A549 (cell line): Measurements from ENCODE around the gene FAM174B.

Experiments used
- CEBPB ChIP-seq, 2 experiments: fragments of >200 bp in 1 of 2; sonication (Bioruptor Twin) in 1 of 2; formaldehyde crosslinking in 1 of 2; IDR thresholded peaks; 2 replicates each; pipeline ENCODE4 v1.6.1; 2012 to 2016
- CTCF ChIP-seq: fragments of >200 bp; sonication (Bioruptor Twin); formaldehyde crosslinking; IDR thresholded peaks from 3 replicates; pipeline ENCODE4 v1.5.1; 2016
- ELK1 ChIP-seq: fragments of 150-350 bp; IDR thresholded peaks from 2 replicates; pipeline ENCODE4 v1.6.1; 2014; ENCODE audit warnings: low read depth, mild to moderate bottlenecking, low read length
- EP300 ChIP-seq, 2 experiments: fragments of >200 bp; sonication (Bioruptor Twin); formaldehyde crosslinking; IDR thresholded peaks; 2 replicates in 1 of 2; 3 replicates in 1 of 2; pipeline ENCODE4 v1.6.1; 2016 to 2017
- ESRRA ChIP-seq: fragments of 150-350 bp; IDR thresholded peaks from 2 replicates; pipeline ENCODE4 v1.6.1; 2014; ENCODE audit warnings: mild to moderate bottlenecking, low read length, borderline replicate concordance
- HDAC2 ChIP-seq: fragments of 200-600 bp; sonication (generic); IDR thresholded peaks from 2 replicates; pipeline ENCODE4 v1.6.1; 2016
- MAFK ChIP-seq: fragments of 450-650 bp; IDR thresholded peaks from 2 replicates; pipeline ENCODE4 v1.6.1; 2014; ENCODE audit not compliant: partially characterized antibody
- MAX ChIP-seq: IDR thresholded peaks from 2 replicates; pipeline ENCODE4 v1.6.1; 2012
- MAZ ChIP-seq: fragments of 150-350 bp; IDR thresholded peaks from 2 replicates; pipeline ENCODE4 v1.6.1; 2014; ENCODE audit warnings: antibody characterized with exemption, low read depth, low read length, borderline replicate concordance
- POLR2A ChIP-seq: IDR thresholded peaks from 2 replicates; pipeline ENCODE4 v1.6.1; 2012; ENCODE audit warnings: mild to moderate bottlenecking, low read length
- RCOR1 ChIP-seq: fragments of 150-350 bp; IDR thresholded peaks from 2 replicates; pipeline ENCODE4 v1.6.1; 2014; ENCODE audit warnings: antibody characterized with exemption, low read length, low read depth
- REST ChIP-seq: fragments of 200-600 bp; sonication (generic); IDR thresholded peaks from 2 replicates; pipeline ENCODE4 v1.6.1; 2016; ENCODE audit warnings: antibody characterized with exemption, mild to moderate bottlenecking, moderate library complexity
- TF ChIP-seq, protein P1 (sequence below): fragments of 450-650 bp; IDR thresholded peaks from 2 replicates; pipeline ENCODE4 v1.6.1; 2014; ENCODE audit warnings: antibody characterized with exemption

- TF ChIP-seq MAZ (no peak), CTCF (no peak), EP300 (IDR thresholded peaks at IDR 0.05) (no peak), ESRRA (no peak), RCOR1 (no peak), ELK1 (no peak), REST (no peak), CEBPB (IDR thresholded peaks at IDR 0.05) (no peak), MAX (no peak), HDAC2 (no peak), MAFK (no peak), POLR2A (no peak)
- TF ChIP-seq, protein P1, sequence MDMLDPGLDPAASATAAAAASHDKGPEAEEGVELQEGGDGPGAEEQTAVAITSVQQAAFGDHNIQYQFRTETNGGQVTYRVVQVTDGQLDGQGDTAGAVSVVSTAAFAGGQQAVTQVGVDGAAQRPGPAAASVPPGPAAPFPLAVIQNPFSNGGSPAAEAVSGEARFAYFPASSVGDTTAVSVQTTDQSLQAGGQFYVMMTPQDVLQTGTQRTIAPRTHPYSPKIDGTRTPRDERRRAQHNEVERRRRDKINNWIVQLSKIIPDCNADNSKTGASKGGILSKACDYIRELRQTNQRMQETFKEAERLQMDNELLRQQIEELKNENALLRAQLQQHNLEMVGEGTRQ, result no peak
Observed at GRCh38 chr15:92690395-92690794, 34.8 kb upstream of the FAM174B start.
